Fibroblast of the aortic adventitia (primary cell): Measurements from ENCODE around the gene C12orf50. TPM values are rescaled to one million over a fixed set of nuclear protein-coding genes. Genes with fewer than 3 reads are reported as not detected.
"Not testable (repeated sequence)": the region's sequence is repeated elsewhere in the genome, so short reads cannot be mapped to it uniquely, and the experiment has no call there.

Experiments used
- DNase-seq: peaks from one replicate; pipeline ENCODE4 v3.0.0-alpha.2; 2010; ENCODE audit warnings: low read depth
- H3K4me3 ChIP-seq: 2 replicates; pipeline ENCODE4 v1.5.1; 2011; ENCODE audit warnings: low read depth, mild to moderate bottlenecking, control low read depth, low read length, moderate library complexity
- total RNA-seq: library from RNA; depleted of rRNA; stranded (reverse); fragments of >200 nt; gene quantifications from 2 replicates; pipeline ENCODE4 v1.2.3, GENCODE V29; 2012; ENCODE audit warnings: low replicate concordance
- TF ChIP-seq, protein P1 (sequence below): IDR thresholded peaks from 2 replicates; pipeline ENCODE4 v1.5.1; 2011; ENCODE audit warnings: mild to moderate bottlenecking, low read length, control low read depth, inconsistent platforms; ENCODE audit not compliant: insufficient read depth

Gene C12orf50
- total RNA-seq, 1 donor, result not detected

DNA sequence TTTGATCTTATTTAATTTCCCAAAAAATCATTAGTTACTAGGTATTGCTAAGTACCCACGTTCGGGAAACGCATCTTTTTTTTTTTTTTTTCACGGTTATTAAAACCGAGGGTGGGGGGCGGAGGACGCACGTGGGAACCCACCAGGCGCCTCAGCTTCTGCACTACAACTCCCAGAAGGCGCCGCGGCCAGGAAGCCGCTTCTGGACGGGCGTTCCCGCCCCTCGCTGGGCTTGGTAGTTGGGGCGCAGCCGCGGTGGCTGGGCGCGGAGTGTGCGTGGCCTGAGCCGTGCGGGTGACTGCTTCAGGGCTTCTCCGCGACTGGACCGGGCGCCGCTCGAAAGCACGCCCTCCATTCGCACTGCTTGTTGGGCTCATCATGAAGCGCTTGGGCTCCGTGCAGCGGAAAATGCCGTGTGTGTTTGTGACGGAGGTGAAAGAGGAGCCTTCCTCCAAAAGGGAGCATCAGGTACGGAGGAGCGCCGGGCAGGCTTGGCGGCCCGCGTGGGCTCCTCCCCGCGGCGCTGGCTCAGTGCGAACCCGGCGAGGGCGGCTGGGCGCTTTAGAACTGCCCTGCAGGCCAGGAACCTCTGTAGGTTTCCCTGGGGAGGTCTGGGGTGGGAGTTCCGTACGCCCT, 6.2 kb upstream of the C12orf50 start:
- TF ChIP-seq, protein P1, sequence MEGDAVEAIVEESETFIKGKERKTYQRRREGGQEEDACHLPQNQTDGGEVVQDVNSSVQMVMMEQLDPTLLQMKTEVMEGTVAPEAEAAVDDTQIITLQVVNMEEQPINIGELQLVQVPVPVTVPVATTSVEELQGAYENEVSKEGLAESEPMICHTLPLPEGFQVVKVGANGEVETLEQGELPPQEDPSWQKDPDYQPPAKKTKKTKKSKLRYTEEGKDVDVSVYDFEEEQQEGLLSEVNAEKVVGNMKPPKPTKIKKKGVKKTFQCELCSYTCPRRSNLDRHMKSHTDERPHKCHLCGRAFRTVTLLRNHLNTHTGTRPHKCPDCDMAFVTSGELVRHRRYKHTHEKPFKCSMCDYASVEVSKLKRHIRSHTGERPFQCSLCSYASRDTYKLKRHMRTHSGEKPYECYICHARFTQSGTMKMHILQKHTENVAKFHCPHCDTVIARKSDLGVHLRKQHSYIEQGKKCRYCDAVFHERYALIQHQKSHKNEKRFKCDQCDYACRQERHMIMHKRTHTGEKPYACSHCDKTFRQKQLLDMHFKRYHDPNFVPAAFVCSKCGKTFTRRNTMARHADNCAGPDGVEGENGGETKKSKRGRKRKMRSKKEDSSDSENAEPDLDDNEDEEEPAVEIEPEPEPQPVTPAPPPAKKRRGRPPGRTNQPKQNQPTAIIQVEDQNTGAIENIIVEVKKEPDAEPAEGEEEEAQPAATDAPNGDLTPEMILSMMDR, result no peak
- peak overlapping the region; percentile 95 for H3K4me3 ChIP-seq

DNA sequence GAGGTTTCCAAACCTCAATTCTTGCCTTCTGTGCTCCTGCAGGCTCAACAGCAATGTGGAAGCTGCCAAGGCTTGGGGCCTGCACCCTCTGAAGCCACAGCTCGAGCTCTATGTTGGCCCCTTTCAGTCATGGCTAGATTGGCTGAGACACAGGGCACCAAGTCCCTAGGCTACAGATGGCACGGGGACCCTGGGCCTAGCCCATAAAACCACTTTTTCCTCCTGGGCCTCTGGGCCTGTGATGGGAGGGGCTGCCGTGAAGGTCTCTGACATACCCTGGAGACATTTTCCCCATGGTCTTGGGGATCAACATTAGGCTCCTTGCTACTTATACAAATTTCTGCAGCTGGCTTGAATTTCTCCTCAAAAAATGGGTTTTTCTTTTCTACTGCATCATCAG, 2.0 kb upstream of the C12orf50 start:
- not testable (repeated sequence) for H3K4me3 ChIP-seq, DNase-seq

More for the DNA sequence above, 6.2 kb upstream of the C12orf50 start:
- peak; percentile 78 for DNase-seq

DNA sequence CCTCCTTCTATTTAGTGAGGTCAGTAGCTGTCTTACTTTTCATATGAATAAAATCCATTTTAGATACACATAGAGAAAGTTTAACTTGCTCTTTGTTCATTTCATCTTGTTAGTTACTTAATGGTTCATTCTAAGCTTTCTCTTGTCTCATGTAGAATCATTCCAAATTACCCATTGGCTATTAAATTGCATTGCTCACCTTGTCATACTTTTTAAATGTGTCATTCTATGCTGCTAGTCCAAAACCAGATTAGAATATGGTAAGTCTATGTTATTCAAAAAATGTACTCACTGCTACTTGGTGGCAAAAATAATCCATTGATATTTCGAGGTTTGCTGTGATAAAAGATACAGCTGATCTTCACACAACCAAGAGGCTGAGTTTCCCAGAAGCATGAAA, 3.0 kb downstream of the C12orf50 start:
- DNase-seq, result no peak
- H3K4me3 ChIP-seq, result no peak overlapping the region
- TF ChIP-seq, protein P1, result no peak

DNA sequence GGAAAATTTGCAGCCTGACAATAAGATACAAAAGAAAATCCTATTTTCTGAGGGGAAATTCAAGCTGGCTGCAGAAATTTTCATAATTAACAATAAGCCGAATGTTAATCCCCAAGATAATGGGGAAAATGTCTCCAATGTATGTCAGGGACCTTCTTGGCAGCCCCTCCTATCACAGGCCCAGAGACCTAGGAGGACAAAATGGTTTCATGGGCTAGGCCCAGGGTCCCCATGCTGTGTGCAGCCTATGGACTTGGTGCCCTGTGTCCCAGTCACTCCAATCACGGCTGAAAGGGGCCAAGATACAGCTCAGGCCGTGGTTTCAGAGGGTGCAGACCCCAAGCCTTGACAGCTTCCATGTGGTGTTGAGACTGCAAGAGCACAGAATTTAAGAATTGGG, 11.2 kb downstream of the C12orf50 start:
- TF ChIP-seq, protein P1, result no peak
- DNase-seq, result no peak
- no peak overlapping the region for H3K4me3 ChIP-seq

DNA sequence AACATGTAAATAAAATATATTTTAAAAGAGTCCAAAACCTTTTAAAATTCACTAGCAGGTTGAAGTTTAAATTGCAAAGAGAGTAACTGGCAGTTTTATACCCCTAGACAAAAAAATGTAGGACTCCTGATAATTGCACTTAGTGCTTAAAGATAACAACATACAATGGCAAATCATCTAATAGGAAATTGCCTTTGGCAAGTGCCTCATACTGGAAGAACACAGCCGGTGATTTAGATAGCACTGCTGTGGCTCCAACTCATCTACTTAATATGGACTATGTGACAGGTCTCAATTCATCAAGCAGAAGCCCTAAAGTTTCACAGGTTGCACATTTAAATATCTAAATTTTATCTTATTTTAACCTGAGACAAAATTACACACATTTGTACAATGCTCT, 13.4 kb downstream of the C12orf50 start:
- no peak overlapping the region for H3K4me3 ChIP-seq
- no peak for DNase-seq
- TF ChIP-seq, protein P1, result no peak

DNA sequence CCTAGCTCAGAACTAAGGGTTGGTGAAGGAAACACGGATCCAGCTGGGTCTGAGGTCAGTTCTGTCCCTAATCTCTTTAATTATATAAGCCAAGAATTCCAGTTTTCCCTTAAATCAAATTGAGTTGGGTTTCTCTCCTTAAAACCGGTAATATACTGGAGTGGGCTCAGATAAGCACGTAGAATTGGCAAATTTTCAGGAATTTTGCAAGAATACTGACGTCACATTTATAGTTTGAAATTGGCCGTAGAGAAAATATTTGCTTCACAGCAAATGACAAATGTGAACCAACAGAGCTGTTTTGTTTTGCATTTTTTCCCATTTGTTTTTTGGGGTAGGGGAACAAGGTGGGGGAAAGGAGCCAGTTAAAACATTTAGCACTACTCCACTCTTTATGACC, 17.4 kb downstream of the C12orf50 start:
- DNase-seq, result peak; percentile 37
- H3K4me3 ChIP-seq, result no peak overlapping the region
- TF ChIP-seq, protein P1, result no peak

DNA sequence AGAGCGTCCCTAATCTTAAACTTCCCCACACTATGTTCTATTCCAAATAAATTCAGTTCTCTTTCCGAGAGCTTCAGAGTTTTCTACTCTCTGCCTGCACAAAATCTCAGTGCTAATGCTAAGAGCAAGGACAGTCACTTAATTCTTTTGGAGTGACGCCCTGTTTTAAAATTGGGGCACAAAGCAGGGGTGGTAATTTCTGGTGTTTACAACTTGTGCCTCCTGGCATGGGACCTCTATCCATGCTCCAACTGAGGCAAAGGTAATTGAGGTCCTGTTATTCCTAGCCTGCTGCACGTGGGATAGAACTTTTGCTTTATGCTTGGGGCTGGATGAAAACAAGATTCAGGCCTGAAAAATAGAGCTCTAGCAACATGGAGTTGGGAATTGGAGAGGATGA, 22.9 kb downstream of the C12orf50 start:
- TF ChIP-seq, protein P1, result no peak
- DNase-seq, result no peak
- no peak overlapping the region for H3K4me3 ChIP-seq
